Measurements from ENCODE around the gene YPEL1. TPM values are rescaled to one million over a fixed set of nuclear protein-coding genes. Genes with fewer than 3 reads are reported as not detected.

The YPEL1 gene
- total RNA-seq, 2 experiments from 2014 or later: 0.99 to 1.2 TPM

GRCh38 chr22:21659864-21660525 lies 75.6 kb downstream of the YPEL1 start:
- H3K4me1 Mint-ChIP-seq (ENCODE audit: low read depth): peaks cover 14% of the 10 kb centered on the region
- no peak overlapping the region for H3K4me3 Mint-ChIP-seq
- no peak for TF ChIP-seq CTCF (IDR thresholded peaks at IDR 0.05)
- DNase-seq (no peak), ATAC-seq (no peak)
- H3K27ac Mint-ChIP-seq: no peak overlapping the region
- POLR2A ChIA-PET: no interaction called here
- H3K9me3 Mint-ChIP-seq: no peaks in the 10 kb centered on the region
- no peaks in the 10 kb centered on the region for H3K27me3 Mint-ChIP-seq
- peaks cover 7% of the 10 kb centered on the region for H3K36me3 Mint-ChIP-seq (ENCODE audit: low read depth)
- intact Hi-C loops (cut with micrococcal nuclease): loop anchor here (5.0 kb wide), 1 partner anchor 292 kb away; the partner anchor contains the start of gene PPM1F
- CTCF ChIA-PET: interaction anchor here (1.1 kb wide), 1 partner anchor 14 kb away, joined by 5 read pairs; no protein-coding TSS in a partner anchor

GRCh38 chr22:21657360-21658032 lies 78.1 kb downstream of the YPEL1 start:
- peaks cover 13% of the 10 kb centered on the region for H3K36me3 Mint-ChIP-seq (ENCODE audit: low read depth)
- H3K27me3 Mint-ChIP-seq: no peaks in the 10 kb centered on the region
- peak; percentile 56 for TF ChIP-seq CTCF (IDR thresholded peaks at IDR 0.05)
- H3K27ac Mint-ChIP-seq: peak overlapping the region; percentile 22
- DNase-seq: peak; percentile 83
- peak overlapping the region; percentile 82 for H3K4me3 Mint-ChIP-seq
- ChIA-PET POLR2A (interaction anchor here (0.8 kb wide), 1 partner anchor 28 kb away, joined by 4 read pairs; the partner anchor contains the start of gene YDJC), CTCF (interaction anchor here (0.8 to 2.3 kb wide), 3 partner anchors 10 to 15 kb away, joined by 3 to 8 read pairs (median 3); partner anchors contain the start of gene SDF2L1)
- H3K9me3 Mint-ChIP-seq: no peaks in the 10 kb centered on the region
- intact Hi-C loops (cut with micrococcal nuclease): loop anchor here (5.0 kb wide), 1 partner anchor 295 kb away; the partner anchor contains the start of gene PPM1F
- peaks cover 13% of the 10 kb centered on the region for H3K4me1 Mint-ChIP-seq (ENCODE audit: low read depth)
- peak; percentile 94 for ATAC-seq

GRCh38 chr22:21657020-21657359 lies 78.6 kb downstream of the YPEL1 start:
- no peak for DNase-seq
- ChIA-PET POLR2A (interaction anchor here (0.6 to 1.7 kb wide), 3 partner anchors 14 to 218 kb away, joined by 3 read pairs; no protein-coding TSS in a partner anchor), CTCF (interaction anchor here (1.0 to 2.3 kb wide), 3 partner anchors 10 to 17 kb away, joined by 3 to 8 read pairs (median 3); partner anchors contain the start of gene SDF2L1)
- no peaks in the 10 kb centered on the region for H3K27me3 Mint-ChIP-seq
- no peak for TF ChIP-seq CTCF (IDR thresholded peaks at IDR 0.05)
- intact Hi-C loops (cut with micrococcal nuclease): loop anchor here (5.0 kb wide), 1 partner anchor 295 kb away; the partner anchor contains the start of gene PPM1F
- no peak for ATAC-seq
- H3K27ac Mint-ChIP-seq: peak overlapping the region; percentile 22
- no peaks in the 10 kb centered on the region for H3K9me3 Mint-ChIP-seq
- peaks cover 13% of the 10 kb centered on the region for H3K4me1 Mint-ChIP-seq (ENCODE audit: low read depth)
- peak overlapping the region; percentile 68 for H3K4me3 Mint-ChIP-seq
- H3K36me3 Mint-ChIP-seq (ENCODE audit: low read depth): peaks cover 13% of the 10 kb centered on the region

GRCh38 chr22:21652547-21653545 lies 82.7 kb downstream of the YPEL1 start:
- ATAC-seq: no peak
- Mint-ChIP-seq H3K27ac (peak overlapping the region; percentile 61), H3K4me3 (peak overlapping the region; percentile 89), H3K4me1 (ENCODE audit: low read depth) (peaks cover 24% of the 10 kb centered on the region), H3K36me3 (ENCODE audit: low read depth) (peaks cover 24% of the 10 kb centered on the region), H3K9me3 (no peaks in the 10 kb centered on the region), H3K27me3 (no peaks in the 10 kb centered on the region)
- CTCF ChIA-PET: interaction anchor here (1.0 to 3.9 kb wide), 3 partner anchors 10 to 24 kb away, joined by 3 to 32 read pairs (median 10); partner anchors contain the start of genes SDF2L1 and YDJC
- intact Hi-C loops (cut with micrococcal nuclease): no loop called here
- no peak for TF ChIP-seq CTCF (IDR thresholded peaks at IDR 0.05)
- DNase-seq: no peak
- POLR2A ChIA-PET: interaction anchor here (0.7 to 4.6 kb wide), 8 partner anchors 10 to 205 kb away, joined by 3 to 30 read pairs (median 4); partner anchors contain the start of genes PPIL2, SDF2L1 and YDJC

All from activated CD8-positive, alpha-beta T cell treated with anti-CD3 and anti-CD28 coated beads for 36 hours (primary cell).